8988T (cell line): ENCODE measurements around the gene UBE4B.
"Not testable (repeated sequence)": the region's sequence is repeated elsewhere in the genome, so short reads cannot be mapped to it uniquely, and the experiment has no call there.

Experiments
- DNase-seq: peaks from one replicate; pipeline ENCODE4 v3.0.0; 2011

The UBE4B gene

GRCh38 chr1:10074059-10074851, 41.5 kb downstream of the UBE4B start:
- no peak for DNase-seq

GRCh38 chr1:10074852-10075730, 42.3 kb downstream of the UBE4B start:
- no peak for DNase-seq

- DNase-seq, result no peak
Observed at GRCh38 chr1:10075732-10076131, 43.0 kb downstream of the UBE4B start.

- no peak for DNase-seq
Observed at GRCh38 chr1:10078494-10078893, 45.7 kb downstream of the UBE4B start.

GRCh38 chr1:10080523-10080922, 47.8 kb downstream of the UBE4B start:
- no peak for DNase-seq

GRCh38 chr1:10082785-10083479, 50.2 kb downstream of the UBE4B start:
- DNase-seq, result no peak

GRCh38 chr1:10084045-10084444, 51.3 kb downstream of the UBE4B start:
- DNase-seq, result no peak

- DNase-seq, result no peak
Observed at GRCh38 chr1:10085076-10085475, 52.3 kb downstream of the UBE4B start.

GRCh38 chr1:10087210-10087609, 54.5 kb downstream of the UBE4B start:
- no peak for DNase-seq

- no peak for DNase-seq
Observed at GRCh38 chr1:10101929-10102328, 69.2 kb downstream of the UBE4B start.

- no peak for DNase-seq
Observed at GRCh38 chr1:10103193-10103592, 70.4 kb downstream of the UBE4B start.

GRCh38 chr1:10104834-10105233, 72.1 kb downstream of the UBE4B start:
- DNase-seq, result no peak

GRCh38 chr1:10105484-10105883, 72.7 kb downstream of the UBE4B start:
- DNase-seq, result no peak

- no peak for DNase-seq
Observed at GRCh38 chr1:10106241-10106640, 73.5 kb downstream of the UBE4B start.

GRCh38 chr1:10106756-10107475, 74.2 kb downstream of the UBE4B start:
- DNase-seq, result no peak

GRCh38 chr1:10107476-10107847, 74.7 kb downstream of the UBE4B start:
- DNase-seq, result not testable (repeated sequence)

- no peak for DNase-seq
Observed at GRCh38 chr1:10108134-10108663, 75.4 kb downstream of the UBE4B start.

GRCh38 chr1:10108948-10109708, 76.4 kb downstream of the UBE4B start:
- no peak for DNase-seq

GRCh38 chr1:10113501-10113900, 80.7 kb downstream of the UBE4B start:
- no peak for DNase-seq

GRCh38 chr1:10114746-10115145, 82.0 kb downstream of the UBE4B start:
- DNase-seq, result no peak

- DNase-seq, result no peak
Observed at GRCh38 chr1:10117132-10117531, 84.4 kb downstream of the UBE4B start.

- no peak for DNase-seq
Observed at GRCh38 chr1:10117865-10118264, 85.1 kb downstream of the UBE4B start.
